H7 (cell line): Measurements from ENCODE around the gene EPB41L1. TPM values are rescaled to one million over a fixed set of nuclear protein-coding genes. Genes with fewer than 3 reads are reported as not detected.

Source experiments
- DNase-seq: peaks from one replicate; pipeline ENCODE4 v3.0.0; 2012
- H3K27me3 ChIP-seq: 2 replicates; pipeline ENCODE4 v1.6.0; 2011; ENCODE audit warnings: mild to moderate bottlenecking, low read length; ENCODE audit not compliant: control insufficient read depth, insufficient read depth
- H3K36me3 ChIP-seq: replicated peaks from 2 replicates; pipeline ENCODE4 v1.5.1; 2011; ENCODE audit warnings: low read length; ENCODE audit not compliant: control insufficient read depth, insufficient read depth
- H3K4me3 ChIP-seq: 2 replicates; pipeline ENCODE4 v1.5.1; 2011; ENCODE audit warnings: low read depth, mild to moderate bottlenecking, control low read depth, low read length, moderate library complexity; ENCODE audit not compliant: insufficient read depth
- total RNA-seq: library from RNA; depleted of rRNA; stranded (reverse); fragments of >200 nt; shearing (Covaris generic); gene quantifications from 2 replicates; pipeline ENCODE4 v1.2.3, GENCODE V29; 2014

The EPB41L1 gene
- total RNA-seq, 1 experiment from 2014 or later = 11.9 TPM

DNA sequence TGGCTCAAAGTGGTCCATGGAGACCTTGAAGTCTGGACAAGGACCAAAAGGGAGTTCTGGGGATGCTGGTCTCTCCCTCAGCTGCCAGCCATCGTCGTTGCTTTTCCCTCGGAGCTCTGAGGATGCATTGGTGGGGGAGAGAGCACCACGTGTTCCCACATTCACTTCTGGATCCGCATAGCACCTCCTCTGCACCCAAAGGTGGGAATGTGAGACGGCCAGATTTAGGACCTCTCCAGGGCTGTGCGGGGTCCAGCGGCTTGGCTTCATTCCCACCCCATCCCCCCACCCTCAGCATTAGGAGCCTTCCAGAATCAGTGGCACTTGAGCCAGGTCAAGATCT lies 1.1 kb downstream of the EPB41L1 start:
- H3K4me3 ChIP-seq = no peak overlapping the region
- no peaks in the 10 kb centered on the region for H3K36me3 ChIP-seq
- no peak for DNase-seq
- peaks cover 11% of the 10 kb centered on the region for H3K27me3 ChIP-seq

DNA sequence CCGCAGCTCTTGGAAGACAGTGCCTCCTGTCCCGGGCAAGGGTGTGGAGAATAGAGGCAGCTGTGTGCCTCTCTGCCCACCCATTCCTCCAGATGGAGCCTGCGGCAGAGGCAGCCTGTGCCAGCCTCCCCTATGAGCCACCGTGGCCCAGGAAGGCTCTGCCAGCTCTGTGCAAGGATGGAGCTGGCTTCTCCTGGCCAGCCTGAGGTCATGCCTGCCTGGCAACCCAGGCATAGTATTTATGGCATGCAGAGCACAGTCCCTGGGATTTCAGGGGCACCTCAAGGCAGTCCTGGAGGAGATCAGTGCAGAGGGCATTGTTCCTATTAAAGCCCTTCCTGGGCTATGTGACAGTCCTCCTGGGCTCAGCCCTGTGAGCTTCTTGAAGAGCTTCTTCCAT lies 1.5 kb downstream of the EPB41L1 start:
- no peaks in the 10 kb centered on the region for H3K36me3 ChIP-seq
- peaks cover 11% of the 10 kb centered on the region for H3K27me3 ChIP-seq
- no peak overlapping the region for H3K4me3 ChIP-seq
- DNase-seq = no peak

DNA sequence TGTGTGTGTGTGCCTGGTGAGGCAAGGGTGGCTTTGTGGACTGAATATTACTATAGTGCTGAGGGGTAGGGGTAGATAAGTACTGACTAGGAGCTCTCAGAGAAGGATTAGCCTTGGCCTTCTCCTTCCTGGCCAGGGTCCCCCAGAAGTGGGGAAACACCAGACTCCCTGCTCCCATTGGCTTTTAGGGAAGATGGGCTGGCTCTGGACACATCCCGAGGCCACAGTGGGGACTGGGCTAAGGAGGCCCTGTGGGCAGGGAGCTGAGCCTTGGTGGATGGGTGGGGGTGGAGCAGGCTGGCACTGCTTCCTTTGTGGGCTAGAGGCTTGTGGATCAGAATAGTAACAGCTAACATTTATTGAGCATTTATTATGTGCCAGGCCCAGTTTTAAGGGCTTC lies 3.1 kb downstream of the EPB41L1 start:
- H3K36me3 ChIP-seq = no peaks in the 10 kb centered on the region
- H3K27me3 ChIP-seq = peaks cover 11% of the 10 kb centered on the region
- DNase-seq = no peak
- H3K4me3 ChIP-seq = no peak overlapping the region

DNA sequence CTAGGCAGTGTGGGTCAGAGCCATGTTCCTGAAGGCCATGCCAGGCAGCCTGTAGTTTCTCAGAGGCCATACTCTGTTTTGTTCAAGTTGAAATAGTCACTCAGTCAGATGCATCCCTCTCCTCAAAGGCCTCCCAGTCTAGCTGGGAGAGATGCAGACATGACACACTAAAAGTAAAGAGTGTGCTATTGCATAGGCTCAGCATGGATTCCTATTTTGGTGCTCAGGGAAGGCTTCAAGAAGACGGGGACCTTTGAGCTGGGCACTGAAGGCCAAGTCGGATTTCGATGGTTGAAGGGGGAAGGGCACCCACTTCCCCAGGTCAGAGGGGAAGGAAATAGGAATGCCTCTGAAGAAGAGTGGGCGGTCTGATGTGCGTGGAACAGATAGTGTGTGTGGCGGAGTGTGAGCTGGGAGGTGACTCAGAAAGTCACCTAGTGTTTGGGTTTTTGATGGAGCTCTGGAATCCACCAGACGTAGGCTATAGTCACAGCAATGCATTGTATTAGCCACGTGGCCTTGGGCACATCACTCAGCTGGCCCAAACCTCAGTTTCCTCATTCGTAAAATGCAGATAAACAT lies 3.7 kb downstream of the EPB41L1 start:
- H3K36me3 ChIP-seq = no peaks in the 10 kb centered on the region
- no peak for DNase-seq
- H3K27me3 ChIP-seq = peaks cover 8% of the 10 kb centered on the region
- H3K4me3 ChIP-seq = no peak overlapping the region

DNA sequence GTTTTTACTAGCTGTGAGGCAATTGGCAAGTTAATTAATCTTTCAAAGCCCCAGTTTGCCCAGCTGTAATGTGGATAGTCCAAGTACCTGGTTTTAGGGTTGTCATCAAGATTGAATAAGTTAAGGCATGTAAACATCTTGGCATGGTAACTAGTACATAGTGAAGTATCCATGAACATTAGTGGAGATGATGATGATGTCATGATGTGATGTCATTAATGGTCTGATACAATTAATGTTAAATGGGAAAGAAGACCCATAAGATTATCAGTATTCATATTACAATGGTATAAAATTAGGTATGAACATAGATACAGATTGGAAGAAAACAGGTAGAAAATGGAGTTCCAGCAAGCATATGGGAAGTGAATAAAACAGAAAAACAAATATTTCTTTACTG lies 5.3 kb downstream of the EPB41L1 start:
- H3K36me3 ChIP-seq = no peaks in the 10 kb centered on the region
- no peak overlapping the region for H3K4me3 ChIP-seq
- peaks cover 5% of the 10 kb centered on the region for H3K27me3 ChIP-seq
- no peak for DNase-seq

DNA sequence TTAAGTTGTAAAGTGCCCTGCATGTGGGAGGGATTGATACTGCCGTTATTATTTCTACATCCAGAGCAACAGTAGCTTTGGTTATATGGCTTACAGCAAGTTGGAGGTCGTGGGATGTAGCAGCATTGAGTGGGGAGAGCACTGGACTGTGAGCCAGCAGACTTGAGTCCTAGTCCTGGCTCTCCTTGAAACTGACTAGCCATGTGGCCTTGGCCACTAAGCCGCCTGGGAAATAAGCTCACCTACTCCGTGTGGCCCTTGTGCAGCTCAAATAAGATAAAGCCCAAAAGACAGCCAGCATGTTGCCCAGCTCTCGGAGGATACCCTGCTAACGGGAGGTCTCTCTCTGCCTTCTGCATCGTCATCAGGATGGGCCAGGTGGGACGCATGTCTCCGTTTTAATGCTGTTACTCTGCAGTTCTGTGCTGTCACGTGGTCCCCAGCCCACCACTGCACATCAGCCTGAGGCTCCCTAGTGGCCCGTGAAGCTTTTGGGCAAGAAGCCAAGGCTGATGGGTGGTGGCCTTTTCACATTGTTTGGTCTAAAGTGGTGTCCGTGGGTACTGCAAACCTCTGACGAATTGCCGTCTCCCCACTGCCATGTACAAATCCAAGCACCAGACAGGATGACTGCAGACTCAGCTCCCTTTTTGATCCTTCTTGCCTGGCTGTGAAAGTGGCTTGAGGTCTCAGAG lies 7.9 kb downstream of the EPB41L1 start:
- no peak for DNase-seq
- H3K4me3 ChIP-seq = no peak overlapping the region
- no peaks in the 10 kb centered on the region for H3K36me3 ChIP-seq
- no peaks in the 10 kb centered on the region for H3K27me3 ChIP-seq

DNA sequence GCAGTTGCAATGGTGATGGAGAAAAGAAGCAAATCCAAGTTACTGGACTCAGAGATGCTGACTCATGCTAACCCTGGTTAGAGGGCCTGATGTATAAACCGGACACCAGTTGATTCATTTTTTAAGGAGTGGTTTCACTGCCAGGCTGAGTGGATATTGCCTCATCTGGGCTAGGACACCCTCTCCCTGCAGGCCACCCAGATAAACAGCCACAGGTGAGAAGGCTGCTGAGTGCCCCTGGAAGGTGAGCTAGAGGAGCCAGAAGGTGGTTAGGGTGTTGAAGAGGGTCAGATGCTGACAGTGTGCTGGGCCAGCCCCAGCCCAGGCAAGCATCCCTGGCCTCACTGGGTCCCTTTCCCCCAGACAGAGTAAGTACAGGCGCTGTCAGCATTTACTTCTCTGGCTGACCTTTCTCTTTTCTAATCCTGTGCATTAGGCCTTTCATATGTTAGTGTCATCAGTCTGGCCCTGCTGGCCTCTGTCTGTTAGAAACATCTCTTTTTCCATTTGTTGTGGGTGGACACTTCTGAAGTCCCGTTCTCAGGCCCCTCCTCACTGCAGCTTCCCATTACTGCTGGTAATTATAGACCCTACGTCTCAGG lies 13.5 kb downstream of the EPB41L1 start:
- Histone ChIP-seq H3K4me3 (no peak overlapping the region), H3K36me3 (no peaks in the 10 kb centered on the region), H3K27me3 (no peaks in the 10 kb centered on the region)
- DNase-seq = no peak

DNA sequence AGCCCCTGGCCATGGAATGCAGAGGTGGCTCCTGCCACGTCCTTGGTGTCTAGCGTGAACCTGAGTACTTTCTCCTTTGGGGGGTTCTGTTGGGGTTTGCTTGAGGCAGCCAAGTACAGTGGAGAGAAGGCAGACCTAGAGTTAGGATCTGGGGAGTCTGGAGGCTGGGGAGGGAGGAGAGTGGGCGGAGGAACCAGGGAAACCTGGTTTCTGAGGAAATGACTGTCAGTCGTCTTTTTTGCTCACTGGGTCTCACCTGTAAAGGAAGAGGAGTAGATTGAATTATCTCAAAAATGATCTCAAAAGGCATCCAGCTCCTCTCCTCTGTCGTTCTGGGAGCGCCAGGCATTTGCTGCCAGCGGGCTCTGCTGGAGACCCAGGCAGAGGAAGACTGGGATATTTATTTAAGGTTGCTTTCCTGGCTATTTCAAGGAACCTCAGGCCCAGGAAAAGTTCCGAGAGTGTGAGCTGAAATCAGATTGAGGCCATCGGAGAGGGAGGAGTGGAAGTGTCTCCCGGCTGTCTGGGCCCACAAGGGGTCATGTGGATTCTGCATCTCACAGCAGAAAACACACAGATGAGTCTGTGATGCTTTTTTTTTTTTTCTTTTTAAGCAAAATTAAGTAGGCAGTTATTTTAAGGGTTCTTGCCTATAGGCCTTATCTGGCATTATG lies 16.1 kb downstream of the EPB41L1 start:
- Histone ChIP-seq H3K27me3 (no peaks in the 10 kb centered on the region), H3K4me3 (no peak overlapping the region), H3K36me3 (peaks cover 2% of the 10 kb centered on the region; the same call in 1 of the 2 replicates)
- no peak for DNase-seq

DNA sequence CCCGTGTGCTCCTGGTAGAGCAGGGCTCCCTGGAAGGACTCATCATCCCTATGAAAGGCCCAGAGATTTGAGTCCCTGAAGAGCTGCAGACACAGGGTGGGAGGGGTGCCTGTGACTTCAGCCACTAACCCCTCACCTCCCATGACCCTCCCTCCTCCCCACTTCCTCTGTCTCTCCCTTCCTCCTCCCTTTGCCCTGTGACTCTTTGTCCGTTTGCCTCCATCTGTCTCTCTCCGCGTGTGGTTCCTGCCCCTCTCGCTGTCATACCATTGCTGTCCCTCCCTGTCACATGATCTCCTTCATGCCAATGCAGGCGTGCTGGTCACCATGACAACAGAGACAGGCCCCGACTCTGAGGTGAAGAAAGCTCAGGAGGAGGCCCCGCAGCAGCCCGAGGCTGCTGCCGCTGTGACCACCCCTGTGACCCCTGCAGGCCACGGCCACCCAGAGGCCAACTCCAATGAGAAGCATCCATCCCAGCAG lies 19.0 kb downstream of the EPB41L1 start:
- no peaks in the 10 kb centered on the region for H3K27me3 ChIP-seq
- peak; percentile 93 for DNase-seq
- H3K4me3 ChIP-seq = no peak overlapping the region
- peaks cover 2% of the 10 kb centered on the region; the same call in 1 of the 2 replicates for H3K36me3 ChIP-seq

DNA sequence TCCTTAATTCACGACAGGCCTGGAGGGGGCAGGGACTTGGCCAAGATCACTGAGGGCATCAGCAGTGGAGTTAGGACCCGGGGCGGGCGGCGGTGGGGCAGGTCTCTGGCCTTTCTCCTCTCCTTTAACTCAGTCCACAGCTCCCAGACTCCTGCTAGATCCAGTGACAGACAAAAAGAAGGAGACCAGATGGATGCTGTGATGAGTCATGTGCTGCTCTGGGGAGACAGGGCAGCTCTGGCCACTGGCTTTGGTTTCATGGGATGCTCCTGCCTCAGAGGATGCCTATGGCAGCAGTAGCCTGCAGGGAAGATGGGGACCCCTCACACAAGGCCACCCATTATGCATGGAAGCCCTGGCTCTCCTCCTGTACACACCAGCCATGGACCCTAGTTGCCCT lies 20.5 kb downstream of the EPB41L1 start:
- Histone ChIP-seq H3K27me3 (no peaks in the 10 kb centered on the region), H3K36me3 (peaks cover 2% of the 10 kb centered on the region; the same call in 1 of the 2 replicates), H3K4me3 (no peak overlapping the region)
- no peak for DNase-seq

DNA sequence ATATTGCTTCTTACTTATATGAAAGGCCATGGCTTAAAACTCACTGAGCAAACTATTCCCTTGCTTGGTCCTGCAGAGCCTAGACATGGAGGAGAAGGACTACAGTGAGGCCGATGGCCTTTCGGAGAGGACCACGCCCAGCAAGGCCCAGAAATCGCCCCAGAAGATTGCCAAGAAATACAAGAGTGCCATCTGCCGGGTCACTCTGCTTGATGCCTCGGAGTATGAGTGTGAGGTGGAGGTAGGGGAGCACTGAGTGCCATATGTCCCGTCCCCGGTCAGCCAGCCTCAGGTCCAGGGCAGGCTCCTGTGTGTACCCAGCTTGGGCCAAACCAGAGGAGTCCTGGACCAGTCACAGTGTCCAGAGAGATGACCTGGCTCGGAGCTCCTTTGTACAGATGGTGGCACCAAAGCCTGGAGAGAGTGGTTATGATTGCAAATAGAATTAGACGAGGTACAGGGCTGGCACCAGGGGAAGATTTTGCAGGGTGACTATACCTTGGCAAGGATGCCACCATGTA lies 21.0 kb downstream of the EPB41L1 start:
- Histone ChIP-seq H3K27me3 (no peaks in the 10 kb centered on the region), H3K4me3 (no peak overlapping the region), H3K36me3 (peaks cover 3% of the 10 kb centered on the region)
- no peak for DNase-seq

DNA sequence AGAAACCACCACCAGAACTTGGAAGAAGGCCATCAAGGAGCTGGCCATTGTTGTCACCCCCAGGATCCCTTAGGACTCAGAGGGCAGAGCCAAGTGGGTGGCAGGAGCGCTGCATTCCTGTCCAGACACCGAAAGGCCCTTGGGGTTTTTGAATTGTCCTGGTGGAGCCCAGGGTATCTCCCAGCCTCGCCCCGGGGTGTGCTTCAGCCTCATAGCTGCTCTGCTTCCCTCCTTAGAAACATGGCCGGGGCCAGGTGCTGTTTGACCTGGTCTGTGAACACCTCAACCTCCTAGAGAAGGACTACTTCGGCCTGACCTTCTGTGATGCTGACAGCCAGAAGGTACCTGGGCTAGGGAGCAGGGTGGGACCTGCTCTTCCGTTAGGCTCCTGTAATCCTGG lies 23.2 kb downstream of the EPB41L1 start:
- Histone ChIP-seq H3K4me3 (no peak overlapping the region), H3K27me3 (no peaks in the 10 kb centered on the region), H3K36me3 (peaks cover 3% of the 10 kb centered on the region)
- DNase-seq = no peak

DNA sequence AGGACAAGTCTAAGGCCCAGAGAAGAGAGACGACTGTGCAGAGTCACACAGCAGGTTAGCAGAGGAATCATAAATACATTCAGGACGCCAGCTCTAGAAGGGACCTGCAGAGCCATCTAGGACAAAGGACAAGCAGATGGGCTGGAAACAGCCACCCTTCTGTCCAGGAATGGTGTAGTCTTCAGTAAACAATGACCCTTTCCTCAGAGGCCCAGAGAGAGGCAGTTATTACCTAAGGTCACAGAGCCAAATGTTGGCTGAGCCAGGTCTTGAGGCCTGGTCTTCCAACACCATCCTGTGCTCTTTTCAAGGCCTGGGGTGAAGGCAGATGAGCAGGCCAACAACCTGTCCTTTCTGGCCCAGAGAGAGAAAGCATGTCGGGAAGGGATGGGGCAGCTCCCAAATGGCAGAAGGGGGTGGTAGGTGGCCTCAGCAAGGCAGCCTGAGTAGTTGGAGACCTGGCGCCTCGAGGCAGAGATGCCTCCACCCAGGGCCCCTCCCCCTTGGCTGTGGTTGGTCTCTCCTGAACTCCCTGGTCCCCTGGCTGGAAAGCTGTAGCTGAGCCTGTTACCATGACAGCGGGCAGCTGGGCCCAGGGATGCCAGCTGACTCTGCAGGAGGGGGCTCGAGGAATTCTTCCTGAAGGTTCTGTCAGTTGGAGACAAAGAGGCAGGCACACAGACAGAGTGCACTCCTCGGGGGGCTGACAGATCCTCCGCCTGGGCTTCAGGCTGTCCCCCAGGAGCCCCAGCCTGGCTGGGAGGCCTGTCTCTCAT lies 24.8 kb downstream of the EPB41L1 start:
- DNase-seq = peak; percentile 90
- peaks cover 3% of the 10 kb centered on the region for H3K36me3 ChIP-seq
- H3K4me3 ChIP-seq = no peak overlapping the region
- H3K27me3 ChIP-seq = no peaks in the 10 kb centered on the region

DNA sequence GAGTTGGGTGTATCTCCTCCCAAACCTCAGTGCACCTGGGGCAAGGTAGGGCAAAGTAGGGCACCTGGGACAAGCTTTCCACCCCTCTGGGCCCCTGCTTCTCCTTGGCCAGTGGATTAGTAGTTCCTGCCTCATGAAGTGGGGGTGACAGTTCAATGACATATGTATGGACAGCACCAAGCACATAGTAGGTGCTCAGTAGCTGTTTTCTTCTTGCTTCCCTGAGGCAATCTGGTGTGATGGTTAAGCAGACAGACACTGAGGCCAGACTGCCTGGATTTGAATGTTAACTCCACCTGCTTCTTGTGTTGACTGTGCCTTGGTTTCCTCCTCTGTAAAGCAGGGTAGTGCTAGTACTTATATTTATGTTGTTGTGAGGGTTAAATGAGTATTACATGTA lies 25.8 kb downstream of the EPB41L1 start:
- H3K36me3 ChIP-seq = peaks cover 3% of the 10 kb centered on the region
- H3K4me3 ChIP-seq = no peak overlapping the region
- H3K27me3 ChIP-seq = no peaks in the 10 kb centered on the region
- no peak for DNase-seq
